H1 (cell line): ENCODE data around the gene FAM209A. TPM values are rescaled to one million over a fixed set of nuclear protein-coding genes. Genes with fewer than 3 reads are reported as not detected.

Experiments used
- CTCF ChIA-PET: fragments of 300-600 bp; sonication (Branson Sonifier 250); formaldehyde crosslinking; loops from one replicate; lab custom pipeline; 2021; ENCODE audit not compliant: partially characterized antibody; lab: Charles Lee
- POLR2A ChIA-PET: fragments of 300-600 bp; sonication (Branson Sonifier 250); formaldehyde crosslinking; loops from one replicate; lab custom pipeline; 2021; ENCODE audit warnings: inconsistent platforms; ENCODE audit not compliant: partially characterized antibody; lab: Charles Lee
- DNase-seq, 2 experiments: peaks; one replicate each; pipeline versions ENCODE4 v3.0.0 to v3.0.0-alpha.2; 2010 to 2022; ENCODE audit warnings: low spot score in 2 of 2, low read depth in 1 of 2, mixed read lengths in 1 of 2
- FAIRE-seq: peaks from 2 replicates; lab custom pipeline; 2011; peaks lifted over from hg19 to GRCh38; lab: Jason Lieb, UNC
- H2AFZ ChIP-seq: 2 replicates; pipeline ENCODE4 v1.8.1; 2012; ENCODE audit warnings: low read length, inconsistent platforms
- H2AK5ac ChIP-seq: 2 replicates; pipeline ENCODE4 v1.6.1; 2013; ENCODE audit warnings: low read depth, low read length
- H2BK120ac ChIP-seq: replicated peaks from 2 replicates; pipeline ENCODE3; 2013; ENCODE audit warnings: low read depth, low read length, inconsistent platforms
- H2BK12ac ChIP-seq: 2 replicates; pipeline ENCODE4 v1.6.1; 2013; ENCODE audit warnings: low read depth, low read length
- H2BK15ac ChIP-seq: 2 replicates; pipeline ENCODE4 v1.6.1; 2013; ENCODE audit warnings: low read length
- H2BK20ac ChIP-seq: 2 replicates; pipeline ENCODE4 v1.6.1; 2013; ENCODE audit warnings: low read length
- H2BK5ac ChIP-seq: 2 replicates; pipeline ENCODE4 v1.6.1; 2013; ENCODE audit warnings: low read depth, low read length
- H3K14ac ChIP-seq: 2 replicates; pipeline ENCODE4 v1.6.1; 2013; ENCODE audit warnings: inconsistent platforms; ENCODE audit not compliant: insufficient read length
- H3K18ac ChIP-seq: 2 replicates; pipeline ENCODE4 v1.6.1; 2013; ENCODE audit warnings: low read length; ENCODE audit errors: extremely low read depth
- H3K23ac ChIP-seq: 2 replicates; pipeline ENCODE4 v1.6.1; 2013; ENCODE audit warnings: inconsistent platforms; ENCODE audit not compliant: insufficient read length
- H3K23me2 ChIP-seq: 2 replicates; pipeline ENCODE4 v1.6.1; 2013; ENCODE audit warnings: low read depth, low read length
- H3K27ac ChIP-seq: 2 replicates; pipeline ENCODE4 v1.6.1; 2011; ENCODE audit warnings: low read depth, low read length, inconsistent platforms
- H3K27me3 ChIP-seq, 4 experiments: replicated peaks in 1 of 4; 1 replicate in 1 of 4; 2 replicates in 3 of 4; pipeline versions ENCODE4 v1.6.1 to v1.8.1; 2011 to 2013; ENCODE audit warnings: low read length in 3 of 4, mild to moderate bottlenecking in 3 of 4, inconsistent platforms in 2 of 4, mixed read lengths in 2 of 4, moderate library complexity in 1 of 4; ENCODE audit not compliant: control insufficient read depth in 3 of 4, insufficient read depth in 3 of 4; ENCODE audit errors: extremely low read depth in 1 of 4
- H3K36me3 ChIP-seq, 4 experiments: 2 replicates each; pipeline versions ENCODE4 v1.6.1 to v1.8.1; 2011 to 2013; ENCODE audit warnings: mild to moderate bottlenecking in 4 of 4, low read length in 3 of 4, moderate library complexity in 2 of 4, control low read depth in 1 of 4, inconsistent platforms in 1 of 4; ENCODE audit not compliant: insufficient read depth in 4 of 4, control insufficient read depth in 2 of 4
- H3K4ac ChIP-seq: replicated peaks from 2 replicates; pipeline ENCODE3; 2013; ENCODE audit warnings: low read length, low read depth, mixed read lengths, inconsistent platforms; ENCODE audit not compliant: insufficient read length
- H3K4me1 ChIP-seq, 4 experiments: replicated peaks in 1 of 4; 1 replicate in 1 of 4; 2 replicates in 3 of 4; pipeline versions ENCODE4 v1.6.1 to v1.8.1; 2011 to 2013; ENCODE audit warnings: low read length in 3 of 4, inconsistent platforms in 2 of 4, mixed read lengths in 1 of 4; ENCODE audit not compliant: insufficient read depth in 4 of 4, control insufficient read depth in 3 of 4
- H3K4me2 ChIP-seq, 2 experiments: 2 replicates each; pipeline versions ENCODE4 v1.6.1 to v1.8.1; 2011 to 2013; ENCODE audit warnings: low read depth in 2 of 2, low read length in 2 of 2, control low read depth in 1 of 2, inconsistent platforms in 1 of 2, mild to moderate bottlenecking in 1 of 2; ENCODE audit not compliant: insufficient read depth in 1 of 2
- H3K4me3 ChIP-seq, 4 experiments: fragments of 200-600, 300-600 bp in 1 of 4; sonication (generic), shearing (Covaris generic), sonication (Bioruptor Twin) in 1 of 4; 2 replicates each; pipeline versions ENCODE4 v1.5.1 to v1.8.1; 2011 to 2016; ENCODE audit warnings: low read length in 4 of 4, low read depth in 3 of 4, control low read depth in 2 of 4, inconsistent platforms in 2 of 4, mild to moderate bottlenecking in 2 of 4, mixed read lengths in 1 of 4, moderate library complexity in 1 of 4; ENCODE audit not compliant: insufficient read depth in 2 of 4; ENCODE audit errors: extremely low read depth in 1 of 4
- H3K56ac ChIP-seq: replicated peaks from 2 replicates; pipeline ENCODE3; 2013; ENCODE audit warnings: low read depth, mild to moderate bottlenecking, mixed read lengths, low read length, inconsistent platforms; ENCODE audit not compliant: insufficient read length
- H3K79me1 ChIP-seq: 2 replicates; pipeline ENCODE4 v1.6.1; 2013; ENCODE audit warnings: low read depth, low read length, control low read depth
- H3K79me2 ChIP-seq, 2 experiments: 2 replicates each; pipeline versions ENCODE4 v1.6.1 to v1.8.1; 2012 to 2013; ENCODE audit warnings: low read length in 2 of 2, mild to moderate bottlenecking in 2 of 2, inconsistent platforms in 1 of 2; ENCODE audit not compliant: insufficient read depth in 2 of 2, control insufficient read depth in 1 of 2
- H3K9ac ChIP-seq, 4 experiments: replicated peaks in 1 of 4; 1 replicate in 1 of 4; 2 replicates in 3 of 4; pipeline versions ENCODE4 v1.6.1 to v1.8.1; 2011 to 2013; ENCODE audit warnings: low read depth in 3 of 4, low read length in 3 of 4, control low read depth in 2 of 4, mild to moderate bottlenecking in 2 of 4, moderate library complexity in 2 of 4, inconsistent platforms in 1 of 4; ENCODE audit errors: extremely low read depth in 1 of 4
- H3K9me3 ChIP-seq, 2 experiments: 2 replicates each; pipeline versions ENCODE4 v1.6.1 to v1.8.1; 2012 to 2013; ENCODE audit warnings: mild to moderate bottlenecking in 2 of 2, moderate library complexity in 2 of 2, control low read depth in 1 of 2, inconsistent platforms in 1 of 2, low read depth in 1 of 2, low read length in 1 of 2, mixed read lengths in 1 of 2; ENCODE audit not compliant: insufficient read depth in 2 of 2
- H4K20me1 ChIP-seq, 2 experiments: replicated peaks in 1 of 2; 2 replicates each; pipeline versions ENCODE3 to v1.8.1; 2011 to 2013; ENCODE audit warnings: inconsistent platforms in 2 of 2, low read length in 2 of 2, mild to moderate bottlenecking in 1 of 2; ENCODE audit not compliant: insufficient read depth in 2 of 2, control insufficient read depth in 1 of 2
- H4K5ac ChIP-seq: 2 replicates; pipeline ENCODE4 v1.6.1; 2013; ENCODE audit warnings: low read length, low read depth, mixed read lengths, inconsistent platforms; ENCODE audit not compliant: insufficient read length
- H4K8ac ChIP-seq: 2 replicates; pipeline ENCODE4 v1.8.0; 2013; ENCODE audit warnings: mild to moderate bottlenecking, moderate library complexity, low read length, inconsistent platforms; ENCODE audit not compliant: insufficient read depth; ENCODE audit errors: extremely low read depth
- H4K91ac ChIP-seq: replicated peaks from 2 replicates; pipeline ENCODE3; 2013; ENCODE audit warnings: low read length, mixed read lengths, inconsistent platforms; ENCODE audit not compliant: insufficient read length
- BCL11A ChIP-seq, 2 experiments: IDR thresholded peaks; one replicate each; pipeline ENCODE4 v1.6.1; 2011; ENCODE audit warnings: low read depth in 2 of 2, low read length in 2 of 2, mild to moderate bottlenecking in 2 of 2
- JUND ChIP-seq: IDR thresholded peaks from 2 replicates; pipeline ENCODE4 v1.6.1; 2011; ENCODE audit warnings: mild to moderate bottlenecking, improper control_type of control experiment, low read length
- KDM4A ChIP-seq: IDR thresholded peaks from one replicate; pipeline ENCODE4 v1.7.1; 2012; ENCODE audit warnings: low read depth, mild to moderate bottlenecking, moderate library complexity, low read length, inconsistent platforms; ENCODE audit not compliant: severe bottlenecking
- RAD21 ChIP-seq, 2 experiments: IDR thresholded peaks in 1 of 2; conservative IDR thresholded peaks in 1 of 2; 2 replicates each; pipeline ENCODE4 v1.6.1; 2011; ENCODE audit warnings: low read depth in 2 of 2, low read length in 2 of 2, improper control_type of control experiment in 1 of 2, inconsistent platforms in 1 of 2, mild to moderate bottlenecking in 1 of 2, moderate library complexity in 1 of 2
- TCF12 ChIP-seq: IDR thresholded peaks from 2 replicates; pipeline ENCODE4 v1.6.1; 2011; ENCODE audit warnings: low read depth, mild to moderate bottlenecking, low read length
- WGBS, 2 experiments: shearing (Covaris generic) in 1 of 2; methylation state at CpG; one replicate each; pipeline versions ENCODE4 v1.1.6 to v1.1.7; 2013 to 2015; ENCODE audit warnings: low lambda C conversion rate in 2 of 2, mixed read lengths in 2 of 2, inconsistent platforms in 1 of 2, low coverage in 1 of 2, missing lambda C conversion rate in 1 of 2; ENCODE audit not compliant: insufficient replicate concordance in 2 of 2, insufficient coverage in 1 of 2, insufficient read length in 1 of 2; ENCODE audit errors: extremely low coverage in 1 of 2, missing lambda C conversion rate in 1 of 2; 5-methylcytosine and 5-hydroxymethylcytosine counted together
- polyA plus RNA-seq, 7 experiments: library from polyadenylated mRNA; depleted of rRNA in 3 of 7; stranded (reverse) in 5 of 7; unstranded in 2 of 7; fragments of >200 nt in 5 of 7; fragments of 200-250 nt in 2 of 7; gene quantifications; 1 replicate in 5 of 7; 2 replicates in 1 of 7; 4 replicates in 1 of 7; pipeline versions ENCODE4 v1.2.1 to v1.2.3, GENCODE V29; 2011 to 2013; ENCODE audit warnings: missing spikeins in 2 of 7, mixed read lengths in 2 of 7
- total RNA-seq: library from RNA; stranded (reverse); fragmentation: NEBNext Ultra II Directional; extraction: Animal tissue kit (Norgen Biotek cat#: 25700); gene quantifications from 2 replicates; pipeline ENCODE4 v1.2.1, GENCODE V29; 2021

Gene FAM209A
- total and polyA plus RNA-seq, 2 of the 8 experiments (the other 6 are each of a cell fraction or from before 2014, with no cell fraction given) = 0.15 TPM; not detected in 1

DNA sequence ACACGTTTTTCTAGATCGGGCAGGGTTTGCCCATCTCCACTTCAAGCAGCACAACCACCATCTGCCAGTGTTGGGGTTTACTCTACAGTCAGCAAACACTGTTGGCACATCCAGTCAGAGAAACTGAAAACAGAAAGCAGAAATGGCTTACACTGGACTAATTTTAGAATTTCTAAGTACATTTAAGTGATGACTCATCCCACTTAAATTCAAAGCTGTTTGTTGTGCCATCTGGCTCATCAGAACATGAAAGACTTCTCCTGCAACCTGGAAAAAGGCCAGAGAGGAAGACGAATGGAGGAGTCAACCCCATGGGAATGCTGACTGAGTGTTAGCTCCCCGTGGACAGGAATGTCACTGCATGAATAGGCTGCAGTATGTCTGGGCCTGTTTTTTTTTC lies 30.3 kb downstream of the FAM209A start:
- Histone ChIP-seq H3K4me1 (peaks cover 0 to 2% (median 0%) of the 10 kb centered on the region in 4 experiments; a peak in 1 of 7 replicates), H4K5ac (no peak overlapping the region), H2BK5ac (no peak overlapping the region), H3K4ac (no peak overlapping the region), H2BK12ac (no peak overlapping the region), H3K4me3 (no peak overlapping the region), H3K18ac (no peak overlapping the region), H4K8ac (no peak overlapping the region), H3K4me2 (no peak overlapping the region), H3K79me1 (no peaks in the 10 kb centered on the region), H3K14ac (no peak overlapping the region), H3K27me3 (no peaks in the 10 kb centered on the region), H3K36me3 (no peaks in the 10 kb centered on the region), H3K9ac (no peak overlapping the region), H2AK5ac (no peak overlapping the region), H2BK120ac (no peak overlapping the region), H2BK15ac (no peak overlapping the region), H3K79me2 (no peaks in the 10 kb centered on the region), H4K91ac (no peak overlapping the region), H2AFZ (0 out of 2 replicates have a peak overlapping the region, but pooled peaks have one; percentile 48), H3K56ac (no peak overlapping the region), H3K23ac (no peak overlapping the region), H3K23me2 (no peaks in the 10 kb centered on the region), H4K20me1 (no peaks in the 10 kb centered on the region), H2BK20ac (no peak overlapping the region), H3K27ac (no peak overlapping the region), H3K9me3 (no peaks in the 10 kb centered on the region)
- ChIA-PET POLR2A (interaction anchor here (0.6 kb wide), 1 partner anchor 17 kb away, joined by 3 read pairs; no protein-coding TSS in a partner anchor), CTCF (interaction anchor here (0.6 to 1.1 kb wide), 4 partner anchors 15 to 65 kb away, joined by 3 to 5 read pairs (median 4); no protein-coding TSS in a partner anchor)
- FAIRE-seq = no peak
- 65% methylated on average over 4 of the region's 4 CpGs; no CpG with 5 or more reads in 1 of the 2 experiments for WGBS, 2 experiments
- no peak for DNase-seq
- TF ChIP-seq JUND (peak; percentile 74; the same call in 1 of the 2 replicates), BCL11A (IDR thresholded peaks at IDR 0.05; ENCODE audit: low read depth in 2 of 2, low read length in 2 of 2) (no peak), TCF12 (no peak), RAD21 (IDR thresholded peaks at IDR 0.05 in 1 of 2, conservative IDR thresholded peaks at IDR 0.05 in 1 of 2; ENCODE audit: low read depth in 2 of 2, low read length in 2 of 2) (no peak), KDM4A (no peak)
